AG04450 (cell line): ENCODE data around the gene SMIM1. TPM values are rescaled to one million over a fixed set of nuclear protein-coding genes. Genes with fewer than 3 reads are reported as not detected.

Source experiments
- CTCF ChIA-PET: fragments of 300-600, 350-600 bp; formaldehyde crosslinking; extraction: SDS; loops from one replicate; lab custom pipeline; 2022; ENCODE audit warnings: antibody characterized with exemption, inconsistent platforms; lab: Charles Lee
- POLR2A ChIA-PET: fragments of 350-600 bp; formaldehyde crosslinking; extraction: SDS; loops from one replicate; lab custom pipeline; 2021; ENCODE audit warnings: antibody characterized with exemption, inconsistent platforms; lab: Yijun Ruan, JAX
- DNase-seq: peaks from one replicate; pipeline ENCODE4 v3.0.0-alpha.2; 2011; ENCODE audit warnings: low read depth, low spot score
- H3K27ac ChIP-seq: one replicate; pipeline ENCODE4 v1.5.1; 2012; ENCODE audit warnings: low read depth, low read length, control low read depth
- H3K27me3 ChIP-seq: one replicate; pipeline ENCODE4 v1.6.0; 2012; ENCODE audit warnings: low read length; ENCODE audit not compliant: control insufficient read depth, insufficient read depth
- H3K4me3 ChIP-seq: 2 replicates; pipeline ENCODE4 v1.5.1; 2011; ENCODE audit warnings: mild to moderate bottlenecking, low read depth, low read length, control low read depth
- H3K9me3 ChIP-seq: 2 replicates; pipeline ENCODE4 v1.5.1; 2012; ENCODE audit warnings: low read length; ENCODE audit not compliant: control insufficient read depth, insufficient read depth
- CTCF ChIP-seq: IDR thresholded peaks from 2 replicates; pipeline ENCODE4 v1.5.1; 2011; ENCODE audit warnings: low read depth, low read length, control low read depth, inconsistent platforms
- polyA plus RNA-seq: library from polyadenylated mRNA; depleted of rRNA; stranded (reverse); fragments of >200 nt; gene quantifications from 2 replicates; pipeline ENCODE4 v1.2.3, GENCODE V29; 2011

The SMIM1 gene
- polyA plus RNA-seq, 1 experiment = 1.1 TPM

- CTCF ChIA-PET = no interaction called here
- Histone ChIP-seq H3K4me3 (no peak overlapping the region), H3K9me3 (no peaks in the 10 kb centered on the region; the same call in 1 of the 2 replicates), H3K27ac (no peak overlapping the region), H3K27me3 (no peaks in the 10 kb centered on the region)
- no peak for TF ChIP-seq CTCF
- no peak for DNase-seq
- POLR2A ChIA-PET = no interaction called here
These were observed 5.4 kb downstream of the SMIM1 start for GRCh38 chr1:3777647-3778589.

DNA sequence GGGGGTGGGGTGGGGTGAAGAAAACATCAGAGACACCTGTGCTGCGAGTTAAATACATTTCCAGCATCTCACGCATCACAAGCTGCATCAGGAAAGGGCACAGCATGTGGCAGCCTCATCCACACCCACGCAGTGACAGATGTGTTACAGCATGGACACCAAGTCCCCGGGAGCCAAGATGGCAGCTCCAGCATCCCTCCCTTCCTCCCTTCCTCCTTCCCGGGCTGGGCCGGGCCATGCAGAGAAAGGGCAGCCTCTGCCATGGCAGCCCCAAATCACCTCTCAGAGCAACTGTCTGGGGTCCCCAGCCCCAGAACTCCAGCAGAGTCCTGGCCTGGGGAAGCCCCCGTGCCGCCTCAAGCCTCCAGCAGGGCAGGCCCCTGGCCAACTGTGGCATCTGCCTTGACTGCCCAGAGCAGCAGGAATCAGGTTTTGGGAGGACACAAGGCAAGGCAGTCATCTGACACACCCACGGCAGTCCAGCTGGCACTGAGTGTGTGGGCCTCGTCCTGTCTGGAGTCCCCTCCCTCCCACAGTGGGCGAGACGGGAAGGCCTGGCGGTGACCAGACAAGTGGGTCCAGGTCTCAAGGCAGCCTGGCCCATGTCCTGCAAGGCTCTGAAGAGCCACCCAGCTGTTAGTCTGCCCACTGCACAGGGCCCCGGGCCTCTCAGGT lies 6.2 kb downstream of the SMIM1 start:
- ChIA-PET POLR2A (no interaction called here), CTCF (no interaction called here)
- DNase-seq = no peak
- no peak overlapping the region for H3K4me3 ChIP-seq
- no peak for TF ChIP-seq CTCF
- no peak overlapping the region for H3K27ac ChIP-seq
- H3K27me3 ChIP-seq = no peaks in the 10 kb centered on the region
- H3K9me3 ChIP-seq = no peaks in the 10 kb centered on the region; the same call in 1 of the 2 replicates

GRCh38 chr1:3779265-3779911 lies 6.8 kb downstream of the SMIM1 start:
- Histone ChIP-seq H3K27me3 (no peaks in the 10 kb centered on the region), H3K9me3 (no peaks in the 10 kb centered on the region; the same call in 1 of the 2 replicates), H3K4me3 (no peak overlapping the region), H3K27ac (no peak overlapping the region)
- DNase-seq = no peak
- CTCF ChIA-PET = no interaction called here
- POLR2A ChIA-PET = no interaction called here
- TF ChIP-seq CTCF = no peak

GRCh38 chr1:3779912-3780416 lies 7.4 kb downstream of the SMIM1 start:
- CTCF ChIA-PET = no interaction called here

More at GRCh38 chr1:3779912-3780416, 7.4 kb downstream of the SMIM1 start:
- Histone ChIP-seq H3K27ac (no peak overlapping the region), H3K27me3 (no peaks in the 10 kb centered on the region), H3K4me3 (no peak overlapping the region), H3K9me3 (no peaks in the 10 kb centered on the region; the same call in 1 of the 2 replicates)
- POLR2A ChIA-PET = no interaction called here
- no peak for TF ChIP-seq CTCF
- DNase-seq = no peak
